Calu3 (cell line): ENCODE results near the gene TAS2R42. TPM values are rescaled to one million over a fixed set of nuclear protein-coding genes. Genes with fewer than 3 reads are reported as not detected.

Experiments
- BruUV-seq: library from RNA; stranded (reverse); fragments of 400-500 nt; replicated peaks from 2 replicates; lab custom pipeline; 2021; lab: Mats Ljungman, UMichigan
- CTCF ChIA-PET: fragments of 300-600 bp; sonication (Branson Sonifier 250); formaldehyde crosslinking; loops from one replicate; lab custom pipeline; 2022; ENCODE audit warnings: antibody characterized with exemption; lab: Charles Lee
- DNase-seq: peaks from one replicate; pipeline ENCODE4 v3.0.0; 2022
- H3K27ac Mint-ChIP-seq: one replicate; pipeline ENCODE4 v1.8.0; 2022; ENCODE audit warnings: mixed read lengths; ENCODE audit not compliant: unreplicated experiment
- H3K27me3 Mint-ChIP-seq: one replicate; pipeline ENCODE4 v1.8.0; 2022; ENCODE audit warnings: mixed read lengths; ENCODE audit not compliant: unreplicated experiment
- H3K36me3 Mint-ChIP-seq: one replicate; pipeline ENCODE4 v1.8.0; 2022; ENCODE audit warnings: mild to moderate bottlenecking, moderate library complexity, mixed read lengths; ENCODE audit not compliant: insufficient read depth, unreplicated experiment
- H3K4me1 Mint-ChIP-seq: one replicate; pipeline ENCODE4 v1.8.0; 2022; ENCODE audit warnings: mild to moderate bottlenecking, low read depth, mixed read lengths; ENCODE audit not compliant: unreplicated experiment
- H3K4me3 Mint-ChIP-seq: one replicate; pipeline ENCODE4 v1.8.0; 2022; ENCODE audit warnings: mild to moderate bottlenecking, low read depth, moderate library complexity, mixed read lengths; ENCODE audit not compliant: unreplicated experiment
- H3K9me3 Mint-ChIP-seq: one replicate; pipeline ENCODE4 v1.8.0; 2022; ENCODE audit warnings: low read depth, mixed read lengths; ENCODE audit not compliant: unreplicated experiment
- intact Hi-C: fragments of 100-400 bp; cut with micrococcal nuclease; formaldehyde crosslinking; loops from one replicate; pipeline ENCODE4 v1.10.0; 2022; ENCODE audit not compliant: unreplicated experiment
- total RNA-seq: library from RNA; stranded (reverse); gene quantifications from 2 replicates; pipeline ENCODE4 v1.2.3, GENCODE V29; 2022
- TF ChIP-seq, protein P1 (sequence below): fragments of 200-600 bp; IDR thresholded peaks from one replicate; pipeline ENCODE4 v1.8.0; 2022; ENCODE audit warnings: antibody characterized with exemption; ENCODE audit not compliant: unreplicated experiment

TAS2R42 gene
- total RNA-seq, 1 experiment from 2014 or later = not detected

DNA sequence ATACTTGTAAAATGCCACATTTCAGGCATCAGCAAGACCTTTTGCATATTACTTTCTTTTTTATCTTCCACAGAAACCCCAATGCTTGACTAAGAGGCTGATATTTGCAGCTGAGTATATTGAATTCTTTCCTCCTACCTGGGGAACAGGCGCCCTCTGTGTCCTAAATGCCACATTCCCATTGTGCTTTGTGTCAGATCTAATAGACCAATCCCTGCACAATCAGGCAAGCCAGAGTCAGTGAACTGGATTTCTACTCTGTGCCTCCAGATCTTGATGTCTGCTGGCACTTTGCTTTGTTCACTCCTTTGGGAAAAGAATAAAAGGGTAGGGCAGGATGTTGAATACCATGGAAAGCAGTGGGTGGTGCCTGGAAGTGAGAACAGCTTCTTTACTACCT lies 22.4 kb upstream of the TAS2R42 start:
- Mint-ChIP-seq H3K9me3 (peaks cover 2% of the 10 kb centered on the region), H3K36me3 (no peaks in the 10 kb centered on the region), H3K27me3 (no peaks in the 10 kb centered on the region), H3K4me3 (no peak overlapping the region), H3K4me1 (no peaks in the 10 kb centered on the region), H3K27ac (no peak overlapping the region)
- TF ChIP-seq, protein P1, sequence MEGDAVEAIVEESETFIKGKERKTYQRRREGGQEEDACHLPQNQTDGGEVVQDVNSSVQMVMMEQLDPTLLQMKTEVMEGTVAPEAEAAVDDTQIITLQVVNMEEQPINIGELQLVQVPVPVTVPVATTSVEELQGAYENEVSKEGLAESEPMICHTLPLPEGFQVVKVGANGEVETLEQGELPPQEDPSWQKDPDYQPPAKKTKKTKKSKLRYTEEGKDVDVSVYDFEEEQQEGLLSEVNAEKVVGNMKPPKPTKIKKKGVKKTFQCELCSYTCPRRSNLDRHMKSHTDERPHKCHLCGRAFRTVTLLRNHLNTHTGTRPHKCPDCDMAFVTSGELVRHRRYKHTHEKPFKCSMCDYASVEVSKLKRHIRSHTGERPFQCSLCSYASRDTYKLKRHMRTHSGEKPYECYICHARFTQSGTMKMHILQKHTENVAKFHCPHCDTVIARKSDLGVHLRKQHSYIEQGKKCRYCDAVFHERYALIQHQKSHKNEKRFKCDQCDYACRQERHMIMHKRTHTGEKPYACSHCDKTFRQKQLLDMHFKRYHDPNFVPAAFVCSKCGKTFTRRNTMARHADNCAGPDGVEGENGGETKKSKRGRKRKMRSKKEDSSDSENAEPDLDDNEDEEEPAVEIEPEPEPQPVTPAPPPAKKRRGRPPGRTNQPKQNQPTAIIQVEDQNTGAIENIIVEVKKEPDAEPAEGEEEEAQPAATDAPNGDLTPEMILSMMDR = no peak
- CTCF ChIA-PET = interaction anchor here (1.6 kb wide), 1 partner anchor 9 kb away, joined by 4 read pairs; no protein-coding TSS in a partner anchor
- DNase-seq = peak; percentile 4
- BruUV-seq = no TSS peak
- intact Hi-C loops = no loop called here

DNA sequence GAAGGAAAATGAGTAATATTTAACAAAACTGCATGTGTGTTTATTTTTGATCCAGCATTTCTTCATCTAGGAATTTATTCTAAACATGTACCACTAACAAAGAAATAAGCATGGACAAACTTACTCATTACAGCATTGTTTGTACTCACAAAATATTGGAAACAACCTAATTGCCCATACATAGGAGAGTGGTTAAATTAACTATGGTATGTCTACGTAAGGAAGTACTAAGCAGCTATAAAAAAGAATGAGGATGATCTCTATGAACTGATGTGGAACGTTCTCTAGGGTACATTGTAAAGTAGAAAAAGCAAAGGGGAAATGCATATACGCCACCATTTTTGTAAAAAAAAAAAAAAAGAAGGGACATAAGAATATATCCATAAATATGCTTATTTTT lies 17.4 kb upstream of the TAS2R42 start:
- intact Hi-C loops = no loop called here
- no TSS peak for BruUV-seq
- Mint-ChIP-seq H3K36me3 (no peaks in the 10 kb centered on the region), H3K27ac (no peak overlapping the region), H3K4me1 (no peaks in the 10 kb centered on the region), H3K4me3 (no peak overlapping the region), H3K9me3 (peaks cover 2% of the 10 kb centered on the region), H3K27me3 (no peaks in the 10 kb centered on the region)
- no peak for DNase-seq
- TF ChIP-seq, protein P1 = no peak
- CTCF ChIA-PET = no interaction called here

DNA sequence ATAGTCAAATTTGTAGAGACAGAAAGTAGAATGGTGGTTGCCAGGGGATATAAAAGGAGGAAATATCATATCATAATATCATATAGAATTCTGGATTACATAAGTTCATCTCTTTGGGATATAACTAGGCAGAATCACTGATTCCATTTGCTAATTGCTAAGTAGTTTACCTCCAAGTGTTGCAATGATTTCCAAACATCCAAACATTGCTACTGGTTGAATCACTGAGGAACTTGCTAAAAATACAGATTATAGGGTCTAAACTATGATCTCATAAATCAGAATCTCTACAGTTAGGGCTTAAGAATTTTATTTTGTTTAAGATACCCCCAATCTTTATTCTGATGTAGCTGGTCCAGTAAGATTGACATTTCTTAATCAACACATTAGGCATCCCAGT lies 16.1 kb upstream of the TAS2R42 start:
- H3K4me1 Mint-ChIP-seq = no peaks in the 10 kb centered on the region
- CTCF ChIA-PET = no interaction called here
- H3K27me3 Mint-ChIP-seq = no peaks in the 10 kb centered on the region
- BruUV-seq = no TSS peak
- no peaks in the 10 kb centered on the region for H3K36me3 Mint-ChIP-seq
- intact Hi-C loops = no loop called here
- H3K9me3 Mint-ChIP-seq = peaks cover 2% of the 10 kb centered on the region
- H3K27ac Mint-ChIP-seq = no peak overlapping the region
- DNase-seq = no peak
- H3K4me3 Mint-ChIP-seq = no peak overlapping the region
- TF ChIP-seq, protein P1 = no peak

- CTCF ChIA-PET = no interaction called here
- no peak for DNase-seq
- no peak overlapping the region for H3K4me3 Mint-ChIP-seq
- no peaks in the 10 kb centered on the region for H3K36me3 Mint-ChIP-seq
- BruUV-seq = no TSS peak
- no peaks in the 10 kb centered on the region for H3K4me1 Mint-ChIP-seq
- H3K27me3 Mint-ChIP-seq = no peaks in the 10 kb centered on the region
- TF ChIP-seq, protein P1 = no peak
- intact Hi-C loops = no loop called here
- H3K27ac Mint-ChIP-seq = no peak overlapping the region
- no peaks in the 10 kb centered on the region for H3K9me3 Mint-ChIP-seq
Measured at GRCh38 chr12:11183011-11183410, 3.7 kb downstream of the TAS2R42 start.
